Stimulated activated CD8-positive, alpha-beta memory T cell treated with anti-CD3 and anti-CD28 coated beads, Interleukin-7, amount 100 ng/mL, for 4 hours (primary cell): ENCODE data around the gene ABL1.
"Not testable (repeated sequence)": the region's sequence is repeated elsewhere in the genome, so short reads cannot be mapped to it uniquely, and the experiment has no call there.

Experiments used
- DNase-seq, 2 donors: peaks; one replicate each; pipeline ENCODE4 v3.0.0-alpha.2; 2020; ENCODE audit warnings: low read depth in 2 of 2

Gene ABL1

GRCh38 chr9:130834371-130835336, at the start of gene ABL1:
TSS of gene ABL1 (plus strand) at chr9:130835254. CDS start at chr9:130835447, 193 bp downstream.
- DNase-seq: peak; percentile 39 to 63

- no peak for DNase-seq
Measured at GRCh38 chr9:130785940-130786508, 49.0 kb upstream of the ABL1 start.

GRCh38 chr9:130786526-130786925, 48.5 kb upstream of the ABL1 start:
- DNase-seq: no peak

- DNase-seq: no peak
Measured at GRCh38 chr9:130789747-130790672, 45.0 kb upstream of the ABL1 start.

- no peak for DNase-seq
Measured at GRCh38 chr9:130791303-130791894, 43.7 kb upstream of the ABL1 start.

GRCh38 chr9:130793589-130793988, 41.5 kb upstream of the ABL1 start:
- no peak for DNase-seq

GRCh38 chr9:130794021-130794420, 41.0 kb upstream of the ABL1 start:
- not testable (repeated sequence) for DNase-seq

- not testable (repeated sequence) for DNase-seq
Measured at GRCh38 chr9:130794423-130794822, 40.6 kb upstream of the ABL1 start.

GRCh38 chr9:130794923-130795495, 40.0 kb upstream of the ABL1 start:
- no peak for DNase-seq

- not testable (repeated sequence) for DNase-seq
Measured at GRCh38 chr9:130803116-130803515, 31.9 kb upstream of the ABL1 start.

GRCh38 chr9:130805510-130806326, 29.3 kb upstream of the ABL1 start:
- no peak for DNase-seq

GRCh38 chr9:130806327-130806716, 28.7 kb upstream of the ABL1 start:
- DNase-seq: no peak

- DNase-seq: no peak
Measured at GRCh38 chr9:130810609-130811136, 24.4 kb upstream of the ABL1 start.

GRCh38 chr9:130815242-130815808, 19.7 kb upstream of the ABL1 start:
- no peak for DNase-seq

- DNase-seq: no peak
Measured at GRCh38 chr9:130817914-130818313, 17.1 kb upstream of the ABL1 start.

GRCh38 chr9:130820135-130820738, 14.8 kb upstream of the ABL1 start:
- DNase-seq: no peak

- no peak for DNase-seq
Measured at GRCh38 chr9:130823435-130823834, 11.6 kb upstream of the ABL1 start.

GRCh38 chr9:130824079-130824478, 11.0 kb upstream of the ABL1 start:
- no peak for DNase-seq

- DNase-seq: no peak
Measured at GRCh38 chr9:130824643-130825350, 10.3 kb upstream of the ABL1 start.
